Astrocyte of the spinal cord (primary cell): ENCODE results near the gene DIAPH2.
"Not testable (repeated sequence)": the region's sequence is repeated elsewhere in the genome, so short reads cannot be mapped to it uniquely, and the experiment has no call there.

ENCODE experiments used
- DNase-seq: peaks from one replicate; pipeline ENCODE4 v3.0.0; 2011; ENCODE audit warnings: low read depth, low spot score
- H3K4me3 ChIP-seq: 2 replicates; pipeline ENCODE4 v1.5.1; 2011; ENCODE audit warnings: low read depth, mild to moderate bottlenecking, low read length, moderate library complexity
- in situ Hi-C: cut with HindIII; loops from 2 replicates; pipeline ENCODE4 v1.10.0; 2017; ENCODE audit warnings: low sequenced_read_pairs
- TF ChIP-seq, protein P1 (sequence below): IDR thresholded peaks from 2 replicates; pipeline ENCODE4 v1.5.1; 2012; ENCODE audit warnings: low read depth, mild to moderate bottlenecking, low read length, inconsistent platforms

DIAPH2 gene

DNA sequence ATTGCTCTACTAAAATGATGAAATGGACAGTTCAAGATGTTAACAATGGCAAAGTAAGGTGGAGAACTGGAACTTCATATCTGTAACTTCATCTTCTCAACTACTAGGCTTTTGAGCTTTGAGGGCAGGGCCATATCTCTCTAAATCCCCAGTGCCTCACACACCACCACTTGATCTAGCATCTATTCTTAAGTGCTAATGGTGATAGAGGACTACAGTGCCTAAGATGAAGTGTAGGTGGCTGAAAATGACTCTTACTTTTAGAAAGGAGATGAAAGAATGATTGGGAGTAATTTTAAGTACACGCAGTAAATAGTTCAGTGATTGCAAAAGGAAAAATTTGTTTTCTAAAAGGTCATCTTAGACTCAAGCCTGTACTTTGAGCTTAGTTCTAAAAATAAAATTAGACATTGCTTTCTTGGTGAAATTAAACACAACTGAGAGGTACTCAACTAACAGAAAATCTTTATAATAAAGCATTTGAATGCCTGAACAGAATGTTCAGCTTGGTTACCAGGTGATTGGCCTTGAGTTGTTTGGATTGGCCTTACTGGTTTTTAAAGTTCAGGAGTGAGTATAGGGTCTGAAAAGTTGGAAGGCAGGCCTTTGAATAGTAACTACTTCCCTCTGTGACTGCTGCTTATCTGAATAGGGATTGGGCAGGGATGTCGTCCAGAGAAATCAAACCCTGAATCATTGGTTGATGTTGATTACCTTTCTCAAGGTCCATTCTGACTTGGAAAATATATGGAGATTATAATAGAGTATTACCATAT, 45.4 kb downstream of the DIAPH2 start:
- TF ChIP-seq, protein P1, sequence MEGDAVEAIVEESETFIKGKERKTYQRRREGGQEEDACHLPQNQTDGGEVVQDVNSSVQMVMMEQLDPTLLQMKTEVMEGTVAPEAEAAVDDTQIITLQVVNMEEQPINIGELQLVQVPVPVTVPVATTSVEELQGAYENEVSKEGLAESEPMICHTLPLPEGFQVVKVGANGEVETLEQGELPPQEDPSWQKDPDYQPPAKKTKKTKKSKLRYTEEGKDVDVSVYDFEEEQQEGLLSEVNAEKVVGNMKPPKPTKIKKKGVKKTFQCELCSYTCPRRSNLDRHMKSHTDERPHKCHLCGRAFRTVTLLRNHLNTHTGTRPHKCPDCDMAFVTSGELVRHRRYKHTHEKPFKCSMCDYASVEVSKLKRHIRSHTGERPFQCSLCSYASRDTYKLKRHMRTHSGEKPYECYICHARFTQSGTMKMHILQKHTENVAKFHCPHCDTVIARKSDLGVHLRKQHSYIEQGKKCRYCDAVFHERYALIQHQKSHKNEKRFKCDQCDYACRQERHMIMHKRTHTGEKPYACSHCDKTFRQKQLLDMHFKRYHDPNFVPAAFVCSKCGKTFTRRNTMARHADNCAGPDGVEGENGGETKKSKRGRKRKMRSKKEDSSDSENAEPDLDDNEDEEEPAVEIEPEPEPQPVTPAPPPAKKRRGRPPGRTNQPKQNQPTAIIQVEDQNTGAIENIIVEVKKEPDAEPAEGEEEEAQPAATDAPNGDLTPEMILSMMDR: no peak
- in situ Hi-C loops: no loop called here
- DNase-seq: no peak
- no peak overlapping the region for H3K4me3 ChIP-seq

DNA sequence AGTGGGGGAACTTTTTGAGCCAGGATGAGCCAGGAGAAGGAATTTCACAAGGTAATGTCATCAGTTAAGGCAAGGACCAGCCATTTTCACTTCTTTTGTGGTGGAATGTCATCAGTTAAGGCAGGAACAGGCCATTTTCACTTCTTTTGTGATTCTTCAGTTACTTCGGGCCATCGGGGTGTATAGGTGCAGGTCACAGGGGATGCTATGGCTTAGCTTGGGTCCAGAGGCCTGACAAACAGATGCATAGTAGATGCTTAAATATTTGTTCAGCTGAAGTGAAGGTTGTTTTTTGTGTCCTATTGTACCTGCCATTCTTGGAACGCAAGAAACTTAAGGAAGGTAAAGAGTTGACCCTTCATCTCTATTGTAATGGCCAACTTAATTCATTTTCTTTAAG, 46.4 kb downstream of the DIAPH2 start:
- H3K4me3 ChIP-seq, in situ Hi-C loops, DNase-seq: not testable (repeated sequence)

DNA sequence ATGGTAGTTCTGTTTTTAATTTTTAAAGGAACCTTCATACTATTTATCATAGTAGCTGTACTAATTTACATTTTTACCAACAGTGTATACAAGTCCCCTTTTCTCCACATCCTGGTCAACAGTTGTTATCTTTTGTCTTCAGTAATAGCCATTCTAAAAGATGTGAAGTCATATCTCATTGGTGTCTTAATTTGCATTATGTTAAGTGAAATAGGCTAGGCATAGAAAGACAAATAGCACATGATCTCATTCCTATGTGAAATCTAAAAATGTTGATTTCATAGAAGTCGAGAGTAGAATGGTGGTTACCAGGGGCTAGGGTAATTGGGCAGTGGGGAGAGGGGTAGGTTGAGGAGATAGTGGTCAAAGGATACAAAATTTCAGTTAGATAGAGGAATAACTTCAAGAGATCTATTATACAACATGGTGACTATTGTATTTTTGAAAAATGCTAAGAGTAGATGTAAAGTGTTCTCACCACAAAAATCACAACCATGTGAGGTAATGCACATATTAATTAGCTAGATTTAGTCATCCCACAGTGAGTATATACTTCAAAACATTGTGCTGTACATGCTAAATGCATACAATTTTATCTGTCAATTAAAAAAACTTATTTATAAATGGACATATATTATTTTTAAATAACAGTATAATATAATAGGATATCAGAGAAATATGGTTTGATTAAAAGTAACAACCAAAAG, 58.9 kb downstream of the DIAPH2 start:
- in situ Hi-C loops: no loop called here
- H3K4me3 ChIP-seq: no peak overlapping the region
- DNase-seq: no peak
- TF ChIP-seq, protein P1: no peak

DNA sequence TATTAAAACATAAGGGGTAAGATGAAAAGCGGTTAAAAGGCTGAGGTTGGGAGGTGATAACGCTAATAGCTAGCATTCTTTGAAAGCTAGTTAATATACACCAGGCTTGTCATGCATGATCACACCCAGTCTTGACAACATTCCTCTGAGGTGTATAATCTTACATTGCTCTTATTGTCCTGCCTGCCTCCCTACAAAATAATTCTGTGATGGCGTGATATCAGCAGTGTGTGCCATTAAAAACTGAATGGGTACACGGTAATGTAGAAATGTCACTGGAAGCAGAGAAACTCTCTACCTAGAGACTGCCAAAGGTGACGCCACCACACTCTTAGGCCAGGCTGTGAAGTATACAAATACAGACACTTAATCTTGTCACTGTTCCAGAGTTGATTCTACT, 68.1 kb downstream of the DIAPH2 start:
- H3K4me3 ChIP-seq: no peak overlapping the region
- in situ Hi-C loops: no loop called here
- DNase-seq: no peak
- TF ChIP-seq, protein P1: no peak

DNA sequence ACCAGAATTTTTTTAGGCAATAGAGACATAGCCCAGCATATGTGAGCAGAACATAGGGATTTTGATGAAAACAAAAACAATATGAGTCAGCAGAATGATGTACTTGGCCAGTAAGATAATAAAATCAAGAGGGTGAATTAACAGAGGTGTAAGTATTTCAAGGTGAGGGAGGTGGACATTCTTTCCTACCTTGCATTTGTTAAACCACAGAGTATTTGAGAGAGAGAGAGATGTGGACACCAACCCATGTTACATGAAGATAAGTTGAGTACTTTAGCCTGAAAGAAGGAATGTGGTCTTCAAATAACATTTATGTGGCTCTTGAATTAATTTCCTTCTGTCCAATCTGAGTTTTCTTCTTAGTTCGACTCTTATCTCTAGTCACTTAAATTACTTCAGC, 68.6 kb downstream of the DIAPH2 start:
- TF ChIP-seq, protein P1: no peak
- DNase-seq: no peak
- no peak overlapping the region for H3K4me3 ChIP-seq
- in situ Hi-C loops: no loop called here

DNA sequence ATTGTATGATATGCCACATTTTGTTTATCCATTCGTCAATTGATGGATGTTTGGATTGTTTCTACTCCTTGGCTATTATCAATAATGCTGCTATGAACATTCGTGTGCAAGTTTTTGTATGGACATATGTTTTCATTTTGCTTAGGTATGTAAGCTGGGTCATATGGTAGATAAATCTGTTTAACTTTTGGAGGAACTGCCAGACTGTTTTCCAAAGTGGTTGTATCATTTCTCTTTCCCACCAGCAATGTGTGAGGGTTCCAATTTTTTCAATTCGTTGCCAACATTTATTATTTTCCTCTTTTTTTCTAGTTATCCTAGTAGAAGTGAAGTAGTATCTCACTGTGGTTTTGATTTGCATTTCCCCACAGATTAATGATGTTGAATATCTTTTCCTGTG, 71.8 kb downstream of the DIAPH2 start:
- TF ChIP-seq, protein P1: no peak
- no peak overlapping the region for H3K4me3 ChIP-seq
- DNase-seq: no peak
- in situ Hi-C loops: no loop called here

DNA sequence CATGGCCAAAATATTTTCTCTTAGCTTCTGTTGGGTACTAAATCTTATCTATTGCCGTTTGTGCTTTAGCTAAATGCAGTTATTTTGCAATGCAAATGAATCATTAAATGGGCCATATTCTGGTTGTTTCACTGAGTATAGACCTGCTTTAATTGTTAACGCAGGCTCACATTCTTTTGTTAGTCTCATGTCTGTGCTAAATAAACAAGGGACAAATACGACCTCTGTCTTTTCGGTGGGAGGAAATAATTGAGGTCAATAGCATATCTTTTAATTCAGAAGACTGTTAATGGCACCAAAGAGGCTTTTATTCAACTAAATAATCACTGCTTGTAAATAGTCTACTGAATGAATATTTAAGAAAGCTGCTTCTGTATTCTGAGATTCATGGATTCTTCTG, 76.9 kb downstream of the DIAPH2 start:
- TF ChIP-seq, protein P1: no peak
- H3K4me3 ChIP-seq: no peak overlapping the region
- DNase-seq: no peak
- in situ Hi-C loops: no loop called here
